H9 (cell line): ENCODE data around the gene CCL25. TPM values are rescaled to one million over a fixed set of nuclear protein-coding genes. Genes with fewer than 3 reads are reported as not detected.

Experiments
- DNase-seq: peaks from one replicate; pipeline ENCODE4 v3.0.0-alpha.2; 2017
- H2AFZ ChIP-seq: one replicate; pipeline ENCODE4 v1.6.1; 2013; ENCODE audit warnings: mild to moderate bottlenecking, low read length, control low read depth, moderate library complexity
- H2AK5ac ChIP-seq: 2 replicates; pipeline ENCODE4 v1.6.1; 2013; ENCODE audit warnings: low read length, control low read depth, mixed read lengths; ENCODE audit not compliant: insufficient read length
- H2BK120ac ChIP-seq: one replicate; pipeline ENCODE4 v1.6.1; 2013; ENCODE audit warnings: low read depth, mild to moderate bottlenecking, low read length, control low read depth, inconsistent platforms; ENCODE audit not compliant: poor library complexity, severe bottlenecking
- H2BK12ac ChIP-seq: 2 replicates; pipeline ENCODE4 v1.6.1; 2013; ENCODE audit warnings: low read length, control low read depth, mixed read lengths, low read depth; ENCODE audit not compliant: insufficient read length
- H2BK15ac ChIP-seq: 2 replicates; pipeline ENCODE4 v1.6.1; 2013; ENCODE audit warnings: low read depth, low read length, control low read depth
- H2BK20ac ChIP-seq: one replicate; pipeline ENCODE4 v1.6.1; 2013; ENCODE audit warnings: low read depth, mild to moderate bottlenecking, low read length, control low read depth, inconsistent platforms; ENCODE audit not compliant: poor library complexity, severe bottlenecking
- H2BK5ac ChIP-seq: 2 replicates; pipeline ENCODE4 v1.6.1; 2013; ENCODE audit warnings: low read length, control low read depth, mixed read lengths; ENCODE audit not compliant: insufficient read length
- H3K14ac ChIP-seq: 2 replicates; pipeline ENCODE4 v1.6.1; 2013; ENCODE audit warnings: low read length, control low read depth; ENCODE audit not compliant: insufficient read depth
- H3K18ac ChIP-seq: 2 replicates; pipeline ENCODE4 v1.6.1; 2013; ENCODE audit warnings: low read depth, mild to moderate bottlenecking, mixed read lengths, low read length, control low read depth; ENCODE audit not compliant: insufficient read length
- H3K23ac ChIP-seq: 2 replicates; pipeline ENCODE4 v1.6.1; 2013; ENCODE audit warnings: low read length, control low read depth, mixed read lengths, low read depth; ENCODE audit not compliant: insufficient read length
- H3K23me2 ChIP-seq: 2 replicates; pipeline ENCODE4 v1.6.1; 2013; ENCODE audit warnings: low read depth, mild to moderate bottlenecking, mixed read lengths, low read length, control low read depth; ENCODE audit not compliant: insufficient read length, poor library complexity, severe bottlenecking
- H3K27ac ChIP-seq: 2 replicates; pipeline ENCODE4 v1.5.1; 2013; ENCODE audit warnings: low read length, control low read depth, mixed read lengths, low read depth; ENCODE audit not compliant: insufficient read length
- H3K27me3 ChIP-seq: 2 replicates; pipeline ENCODE4 v1.6.1; 2013; ENCODE audit warnings: low read length, control low read depth, inconsistent platforms; ENCODE audit not compliant: insufficient read depth
- H3K4ac ChIP-seq: 2 replicates; pipeline ENCODE4 v1.6.1; 2013; ENCODE audit warnings: low read depth, mild to moderate bottlenecking, control low read depth, inconsistent platforms, low read length, moderate library complexity
- H3K4me1 ChIP-seq: 2 replicates; pipeline ENCODE4 v1.6.1; 2013; ENCODE audit warnings: low read length, control low read depth, inconsistent platforms; ENCODE audit not compliant: insufficient read depth
- H3K4me2 ChIP-seq: 2 replicates; pipeline ENCODE4 v1.6.1; 2013; ENCODE audit warnings: low read length, control low read depth, mixed read lengths; ENCODE audit not compliant: insufficient read length, insufficient read depth
- H3K56ac ChIP-seq: 2 replicates; pipeline ENCODE4 v1.6.1; 2013; ENCODE audit warnings: low read depth, mild to moderate bottlenecking, mixed read lengths, low read length, control low read depth; ENCODE audit not compliant: insufficient read length
- H3K79me1 ChIP-seq: 2 replicates; pipeline ENCODE4 v1.6.1; 2013; ENCODE audit warnings: low read depth, mild to moderate bottlenecking, moderate library complexity, low read length, control low read depth, inconsistent platforms; ENCODE audit not compliant: insufficient read depth, poor library complexity, severe bottlenecking
- H3K79me2 ChIP-seq: 2 replicates; pipeline ENCODE4 v1.6.1; 2013; ENCODE audit warnings: low read length, control low read depth, inconsistent platforms; ENCODE audit not compliant: insufficient read depth
- H3K9ac ChIP-seq: 2 replicates; pipeline ENCODE4 v1.6.1; 2013; ENCODE audit warnings: low read length, control low read depth, mixed read lengths; ENCODE audit not compliant: insufficient read length; ENCODE audit errors: extremely low read depth
- H3K9me3 ChIP-seq: one replicate; pipeline ENCODE4 v1.6.1; 2013; ENCODE audit warnings: low read depth, low read length, inconsistent platforms; ENCODE audit not compliant: control insufficient read depth
- H3T11ph ChIP-seq: one replicate; pipeline ENCODE4 v1.6.1; 2013; ENCODE audit warnings: mild to moderate bottlenecking, low read length, control low read depth, inconsistent platforms
- H4K20me1 ChIP-seq: one replicate; pipeline ENCODE4 v1.6.1; 2013; ENCODE audit not compliant: control insufficient read depth, insufficient read length, insufficient read depth
- H4K5ac ChIP-seq: 2 replicates; pipeline ENCODE4 v1.6.1; 2013; ENCODE audit warnings: low read depth, mild to moderate bottlenecking, mixed read lengths, low read length, control low read depth; ENCODE audit not compliant: insufficient read length
- H4K8ac ChIP-seq: replicated peaks from 2 replicates; pipeline ENCODE4 v1.6.1; 2013; ENCODE audit warnings: low read length, control low read depth, mixed read lengths, low read depth; ENCODE audit not compliant: insufficient read length
- H4K91ac ChIP-seq: 2 replicates; pipeline ENCODE4 v1.6.1; 2013; ENCODE audit warnings: low read depth, mild to moderate bottlenecking, moderate library complexity, mixed read lengths, low read length, control low read depth; ENCODE audit not compliant: insufficient read length
- H3K27ac Mint-ChIP-seq, 3 experiments: 2 replicates in 2 of 3; 3 replicates in 1 of 3; pipeline ENCODE4 v1.8.0; 2020 to 2021; ENCODE audit warnings: mixed read lengths in 3 of 3, mild to moderate bottlenecking in 1 of 3, moderate library complexity in 1 of 3
- H3K27me3 Mint-ChIP-seq: 2 replicates; pipeline ENCODE4 v1.8.0; 2021; ENCODE audit warnings: low read depth, mild to moderate bottlenecking, moderate library complexity, mixed read lengths
- H3K36me3 Mint-ChIP-seq, 3 experiments: 2 replicates in 2 of 3; 3 replicates in 1 of 3; pipeline ENCODE4 v1.8.0; 2020 to 2021; ENCODE audit warnings: low read depth in 3 of 3, mixed read lengths in 3 of 3; ENCODE audit not compliant: insufficient read depth in 1 of 3
- H3K4me1 Mint-ChIP-seq, 2 experiments: 2 replicates each; pipeline ENCODE4 v1.8.0; 2020; ENCODE audit warnings: mixed read lengths in 2 of 2
- H3K4me3 Mint-ChIP-seq, 2 experiments: 2 replicates in 1 of 2; 3 replicates in 1 of 2; pipeline ENCODE4 v1.8.0; 2020 to 2021; ENCODE audit warnings: mild to moderate bottlenecking in 2 of 2, mixed read lengths in 2 of 2, moderate library complexity in 1 of 2
- H3K9me3 Mint-ChIP-seq, 2 experiments: 2 replicates in 1 of 2; 3 replicates in 1 of 2; pipeline ENCODE4 v1.8.0; 2020; ENCODE audit warnings: mild to moderate bottlenecking in 2 of 2, mixed read lengths in 2 of 2, moderate library complexity in 1 of 2
- CTCF ChIP-seq: fragments of 200-600 bp; sonication (generic); conservative IDR thresholded peaks from 3 replicates; pipeline ENCODE4 v1.8.0; 2021; ENCODE audit warnings: antibody characterized with exemption, mild to moderate bottlenecking
- WGBS: extraction: QIAGEN DNeasy Blood & Tissue Kit; methylation state at CpG from one replicate; pipeline ENCODE4 v1.1.7; 2013; ENCODE audit warnings: missing lambda C conversion rate, low lambda C conversion rate, mixed read lengths; ENCODE audit not compliant: insufficient read length; ENCODE audit errors: extremely low coverage; 5-methylcytosine and 5-hydroxymethylcytosine counted together
- total RNA-seq: library from RNA; stranded (reverse); gene quantifications from 2 replicates; pipeline ENCODE4 v1.2.1, GENCODE V29; 2021

The CCL25 gene
- total RNA-seq, 1 experiment from 2014 or later = not detected

DNA sequence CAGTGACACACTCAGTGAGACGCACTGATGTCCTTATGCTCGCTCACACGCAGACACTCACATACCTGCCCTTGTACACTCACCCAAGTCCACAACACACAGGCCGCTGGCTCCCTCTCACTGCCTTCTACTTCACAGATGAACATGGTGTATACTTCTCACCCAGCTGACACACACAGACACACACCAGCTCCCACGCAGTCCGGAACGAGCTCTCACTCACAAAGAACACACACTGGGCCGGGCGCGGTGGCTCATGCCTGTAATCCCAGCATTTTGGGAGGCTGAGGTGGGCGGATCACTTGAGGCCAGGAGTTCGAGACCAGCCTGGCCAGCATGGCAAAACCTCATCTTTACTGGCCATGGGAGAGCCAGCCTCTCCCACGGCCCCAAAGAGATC lies 31.6 kb downstream of the CCL25 start:
- no peak overlapping the region for H3K4ac ChIP-seq
- Mint-ChIP-seq H3K36me3 (peaks cover 11 to 37% (median 19%) of the 10 kb centered on the region in 3 experiments; a peak in 6 of 7 replicates), H3K9me3 (no peaks in the 10 kb centered on the region), H3K4me3 (no peak overlapping the region), H3K27me3 (no peaks in the 10 kb centered on the region; the same call in 1 of the 2 replicates), H3K4me1 (peaks cover 3 to 9% of the 10 kb centered on the region in 2 experiments), H3K27ac (peak overlapping the region in 2 of 3 experiments; percentile 40 to 78; a peak in 4 of 7 replicates)
- H3K23me2 ChIP-seq = no peaks in the 10 kb centered on the region
- no peak overlapping the region for H3K9ac ChIP-seq
- no peak overlapping the region for H2BK12ac ChIP-seq
- no peak for DNase-seq
- H3K79me2 ChIP-seq = no peaks in the 10 kb centered on the region
- H3K4me1 ChIP-seq = no peaks in the 10 kb centered on the region
- no peak overlapping the region for H3K56ac ChIP-seq
- no peak overlapping the region for H2BK5ac ChIP-seq
- H3T11ph ChIP-seq = no peak overlapping the region
- H4K91ac ChIP-seq = no peak overlapping the region
- H3K14ac ChIP-seq = no peak overlapping the region
- no peak overlapping the region for H2AFZ ChIP-seq
- no peak overlapping the region for H2AK5ac ChIP-seq
- H3K18ac ChIP-seq = no peak overlapping the region
- no peak overlapping the region for H4K5ac ChIP-seq
- no peaks in the 10 kb centered on the region for H4K20me1 ChIP-seq
- H3K79me1 ChIP-seq = no peaks in the 10 kb centered on the region
- WGBS = no CpG with 5 or more reads among the region's 13 CpGs
- no peak overlapping the region for H2BK120ac ChIP-seq
- H3K27me3 ChIP-seq = no peaks in the 10 kb centered on the region
- no peak for TF ChIP-seq CTCF
- no peak overlapping the region for H2BK20ac ChIP-seq
- H3K23ac ChIP-seq = no peak overlapping the region
- H3K4me2 ChIP-seq = no peak overlapping the region
- H3K9me3 ChIP-seq = no peaks in the 10 kb centered on the region
- no peak overlapping the region for H3K27ac ChIP-seq
- H4K8ac ChIP-seq = no peak overlapping the region
- H2BK15ac ChIP-seq = no peak overlapping the region
